ENCODE measurements around the gene UGT2B11.
"Not testable (repeated sequence)": the region's sequence is repeated elsewhere in the genome, so short reads cannot be mapped to it uniquely, and the experiment has no call there.

Gene UGT2B11

DNA sequence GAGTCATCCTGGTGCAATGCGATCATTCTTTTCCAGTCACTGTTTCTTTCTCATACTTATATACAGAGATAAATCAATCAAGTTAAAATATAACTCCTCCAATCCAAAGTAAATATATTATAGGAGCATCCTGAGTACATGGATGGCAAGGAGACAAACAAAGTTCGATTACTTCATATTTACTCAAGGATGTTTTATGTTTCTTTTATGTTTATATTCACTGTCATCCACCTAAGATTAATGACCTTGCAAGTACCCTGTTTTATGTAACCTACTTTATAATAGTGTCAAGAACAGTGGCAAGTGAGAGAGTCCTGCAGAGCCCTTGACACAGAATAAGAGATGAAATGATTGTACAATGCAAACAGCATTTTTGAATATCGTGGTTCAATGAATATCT lies at the start of gene UGT2B11:
TSS of gene UGT2B11 (minus strand) at position 33 of the 400 bp plus-strand sequence. CDS start at position 7, 26 bp downstream.
- no peak for DNase-seq (ENCODE audit: low read depth)

DNA sequence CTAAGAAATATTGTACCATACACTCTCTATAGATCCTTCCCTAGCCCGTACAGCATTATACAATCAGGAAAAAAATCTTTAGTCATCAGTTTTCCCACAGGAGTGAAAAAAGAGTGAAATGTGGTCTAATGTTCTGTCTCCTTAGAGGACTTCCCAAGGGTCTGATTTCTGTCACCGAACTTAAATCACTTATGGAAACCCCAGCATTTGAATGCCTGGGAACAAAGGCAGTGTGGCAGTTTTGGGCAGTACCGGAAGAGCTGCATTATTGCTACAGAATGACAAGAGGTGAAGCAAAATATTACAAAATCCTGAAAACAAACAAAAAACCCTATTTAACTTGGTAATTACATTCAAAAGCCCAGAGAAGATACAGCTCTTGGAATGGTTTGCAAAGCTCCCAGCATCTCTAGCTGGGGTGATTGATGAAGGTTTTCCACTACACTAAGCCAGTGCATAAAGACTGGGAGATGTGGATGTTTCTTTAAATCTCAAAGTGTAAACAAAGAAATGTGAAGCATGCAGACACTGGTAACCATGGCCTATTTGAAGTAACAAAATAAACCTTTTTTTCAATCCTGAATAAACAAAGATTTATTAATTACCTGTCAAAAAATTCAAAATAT lies 38.7 kb upstream of the UGT2B11 start:
- not testable (repeated sequence) for DNase-seq (ENCODE audit: low read depth)

DNA sequence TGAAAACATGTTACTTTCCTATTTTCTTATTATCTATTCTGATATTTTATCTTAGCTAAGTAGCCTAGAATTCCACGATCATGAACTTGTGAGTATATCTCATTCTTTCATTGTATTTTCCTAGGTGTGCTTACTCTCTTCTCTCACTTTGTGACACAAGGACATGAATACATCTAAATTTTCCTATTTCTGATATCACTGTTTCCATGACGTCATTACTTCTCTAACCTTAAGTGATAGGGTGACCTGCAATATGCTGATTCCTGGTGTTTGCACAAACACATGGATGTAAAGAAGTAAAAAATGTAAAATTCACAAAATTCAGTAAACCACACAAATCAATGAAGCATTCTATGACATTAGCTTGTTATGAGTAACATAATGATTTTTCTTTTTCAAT lies 36.3 kb upstream of the UGT2B11 start:
- DNase-seq (ENCODE audit: low read depth), result not testable (repeated sequence)

DNA sequence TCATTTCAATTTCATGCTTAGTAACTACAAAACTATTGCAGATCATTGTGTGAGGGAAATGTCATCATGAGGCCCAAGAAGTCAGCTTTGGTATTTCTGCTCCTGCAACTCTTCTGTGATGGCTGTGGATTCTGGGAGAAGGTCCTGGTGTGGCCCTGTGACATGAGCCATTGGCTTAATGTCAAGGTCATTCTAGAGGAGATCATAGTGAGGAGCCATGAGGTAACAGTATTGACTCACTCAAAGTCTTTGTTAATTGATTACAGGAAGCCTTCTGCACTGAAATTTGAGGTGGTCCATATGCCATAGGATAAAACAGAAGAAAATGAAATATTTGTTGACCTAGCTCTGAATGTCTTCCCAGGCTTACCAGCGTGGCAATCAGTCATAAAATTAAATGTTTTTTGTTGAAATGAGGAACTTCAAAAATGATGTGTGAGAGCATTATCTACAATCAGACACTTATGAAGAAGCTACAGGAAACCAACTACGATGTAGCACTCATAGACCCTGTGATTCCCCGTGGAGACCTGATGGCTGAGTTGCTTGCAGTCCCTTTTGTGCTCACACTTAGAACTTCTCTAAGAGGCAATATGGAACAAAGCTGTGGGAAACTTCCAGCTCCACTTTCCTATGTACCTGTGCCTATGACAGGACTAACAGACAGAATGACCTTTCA lies 28.2 kb upstream of the UGT2B11 start:
- not testable (repeated sequence) for DNase-seq (ENCODE audit: low read depth)

DNA sequence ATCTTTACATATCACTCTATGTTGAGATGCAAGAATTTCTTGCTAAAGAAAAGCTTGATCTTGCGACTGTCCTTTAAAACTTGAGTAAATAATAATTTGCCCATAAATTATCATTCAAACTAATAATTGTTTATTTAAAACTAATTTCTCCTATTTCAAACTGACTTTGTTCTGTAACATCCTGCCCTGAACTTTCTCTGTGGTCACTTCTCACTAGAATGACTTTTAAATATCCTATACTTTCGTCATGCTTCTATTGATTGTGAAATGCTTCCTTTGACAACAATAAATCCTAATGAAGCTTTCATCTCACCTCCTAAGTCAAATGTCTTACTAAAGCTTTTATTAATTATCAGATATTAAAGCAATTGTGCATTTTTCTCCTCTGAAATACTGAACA lies 27.2 kb upstream of the UGT2B11 start:
- not testable (repeated sequence) for DNase-seq (ENCODE audit: low read depth)

DNA sequence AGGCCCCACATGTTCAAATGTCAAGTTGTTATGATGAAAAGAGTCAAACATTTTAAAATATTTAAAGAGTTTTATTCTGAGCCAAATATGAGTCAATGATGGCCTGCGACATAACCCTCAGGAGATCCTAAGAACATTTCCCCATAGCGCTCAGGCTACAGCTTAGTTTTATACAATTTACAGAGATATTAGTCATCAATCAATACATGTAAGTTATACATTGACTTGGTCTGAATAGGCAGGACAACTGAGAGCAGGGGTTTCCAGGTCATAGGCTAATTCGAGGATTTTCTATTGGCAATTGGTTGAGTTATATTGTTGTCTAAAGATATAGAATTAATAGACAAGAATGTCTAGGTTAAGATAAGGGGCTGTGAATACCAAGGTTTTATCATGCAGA lies 26.2 kb upstream of the UGT2B11 start:
- DNase-seq (ENCODE audit: low read depth), result not testable (repeated sequence)

DNA sequence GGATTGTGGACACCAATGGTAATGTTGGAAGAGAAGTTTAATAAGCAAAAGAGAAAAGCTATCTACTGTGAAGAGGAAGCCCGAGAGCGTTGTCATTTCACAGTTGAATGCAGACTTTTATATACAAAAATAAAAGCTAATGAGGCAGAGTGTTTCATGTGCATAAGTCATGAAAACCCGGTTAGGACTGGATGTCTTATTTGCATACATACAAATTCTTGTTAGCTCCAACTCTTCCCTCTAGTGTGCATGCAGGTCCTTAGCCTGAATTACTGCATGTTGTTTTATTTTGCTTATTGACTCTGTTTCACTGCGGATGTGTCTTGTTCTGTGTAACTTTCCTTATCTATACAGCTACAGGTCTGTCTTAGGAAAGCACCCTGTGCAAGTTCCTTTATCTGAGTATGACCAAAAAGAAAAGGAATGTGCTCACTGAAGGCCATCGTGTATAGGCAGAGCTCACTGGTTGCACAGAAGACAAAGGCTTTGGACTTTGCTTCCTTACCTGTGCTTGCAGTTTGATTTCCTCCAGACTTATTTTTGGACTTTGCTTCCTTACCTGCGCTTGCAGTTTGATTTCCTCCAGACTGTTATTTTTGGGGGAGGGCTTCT lies 25.1 kb upstream of the UGT2B11 start:
- DNase-seq (ENCODE audit: low read depth), result no peak

DNA sequence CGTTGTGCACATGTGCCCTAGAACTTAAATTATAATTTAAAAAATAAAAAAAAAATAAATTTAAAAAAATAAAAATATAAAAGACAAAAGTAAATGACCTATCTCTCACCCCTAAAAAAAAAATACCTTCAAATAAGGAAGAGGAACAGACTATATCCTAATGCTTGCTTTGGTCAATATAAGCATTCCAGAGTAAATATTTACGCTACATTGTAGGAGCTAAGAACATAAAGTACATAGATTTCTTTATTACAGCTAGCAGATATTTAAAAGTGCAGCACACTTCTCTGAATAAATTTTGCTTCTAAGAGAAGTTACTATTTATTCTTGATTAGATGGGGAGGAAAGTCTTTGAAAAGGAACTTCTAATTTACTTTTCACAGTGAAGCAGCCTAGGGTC lies 24.5 kb upstream of the UGT2B11 start:
- no peak for DNase-seq (ENCODE audit: low read depth)

DNA sequence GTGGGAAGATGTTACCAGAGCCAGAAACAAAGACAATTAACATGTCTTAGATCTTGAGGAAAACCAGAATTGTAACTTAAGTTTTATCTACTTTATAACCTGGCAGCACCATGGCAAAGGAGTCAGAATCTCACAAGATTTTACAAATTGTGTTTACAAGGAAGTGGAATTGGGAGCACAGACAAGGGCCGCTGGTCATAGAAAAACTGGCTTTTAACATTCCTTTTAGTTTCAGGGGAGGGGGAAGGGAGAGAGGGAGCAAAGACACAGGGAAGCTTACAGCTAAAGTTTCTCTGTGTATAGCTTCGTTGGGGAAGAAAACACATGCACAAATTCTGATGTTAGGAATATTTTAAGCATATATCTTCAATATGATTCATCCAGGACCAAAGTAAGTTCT lies 10.3 kb upstream of the UGT2B11 start:
- DNase-seq (ENCODE audit: low read depth), result no peak

DNA sequence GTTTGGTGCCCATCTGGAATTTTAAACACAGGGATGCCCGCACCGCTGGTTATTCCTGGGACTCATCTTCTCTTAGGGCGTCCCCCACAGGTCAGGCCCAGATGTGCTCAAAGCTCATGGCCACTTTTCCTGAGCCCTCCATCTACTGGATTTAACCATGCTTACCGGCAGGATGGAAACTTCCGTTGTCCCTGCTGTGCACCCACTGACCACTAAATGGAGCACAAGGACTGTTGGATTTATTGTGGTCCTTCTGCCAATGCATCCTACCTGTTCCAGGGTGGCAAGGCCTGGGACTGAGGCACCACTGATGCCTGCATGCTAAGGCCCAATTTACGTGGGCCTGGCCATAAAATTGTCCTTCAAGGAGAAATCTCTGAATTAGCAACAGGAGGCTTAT lies 8.7 kb upstream of the UGT2B11 start:
- not testable (repeated sequence) for DNase-seq (ENCODE audit: low read depth)

DNA sequence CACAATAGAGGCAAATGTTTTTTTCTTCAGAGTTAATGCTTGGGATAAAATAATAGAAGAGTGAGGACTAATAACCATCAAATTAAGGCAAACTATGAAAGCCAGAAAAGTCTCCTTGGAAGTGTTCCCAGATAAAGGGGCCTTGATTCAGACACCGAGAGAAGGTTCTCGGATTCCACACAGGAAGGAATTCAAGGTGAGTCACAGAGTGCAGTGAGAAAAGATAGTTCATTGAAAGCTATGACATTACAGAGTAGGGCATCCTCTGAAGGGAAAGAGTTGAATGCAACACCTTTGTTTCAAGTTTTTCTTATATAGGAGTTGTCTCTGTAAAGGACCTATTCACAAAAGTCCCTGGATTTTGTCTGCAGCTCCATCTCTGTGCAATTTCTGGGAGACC lies 3.9 kb upstream of the UGT2B11 start:
- DNase-seq (ENCODE audit: low read depth), result not testable (repeated sequence)

DNA sequence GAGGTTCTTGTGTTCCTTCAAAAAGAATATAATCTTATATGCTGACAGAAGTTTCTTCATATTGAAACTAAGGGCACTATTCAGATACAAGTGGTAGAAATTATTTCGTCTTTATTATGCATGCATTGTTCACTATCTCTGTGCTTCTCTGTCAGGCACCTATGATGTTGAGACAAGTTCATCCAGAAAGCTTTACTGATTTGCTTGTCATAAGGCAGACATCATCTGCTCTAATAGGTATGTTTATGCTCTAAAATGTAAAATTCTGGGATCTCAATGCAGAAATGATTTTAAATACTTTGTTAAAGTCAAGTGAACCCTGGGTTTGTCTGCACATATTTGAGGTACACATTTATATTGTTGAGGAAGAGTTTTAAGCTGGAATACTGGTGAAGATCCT lies 3.6 kb downstream of the UGT2B11 start:
- DNase-seq (ENCODE audit: low read depth), result no peak

DNA sequence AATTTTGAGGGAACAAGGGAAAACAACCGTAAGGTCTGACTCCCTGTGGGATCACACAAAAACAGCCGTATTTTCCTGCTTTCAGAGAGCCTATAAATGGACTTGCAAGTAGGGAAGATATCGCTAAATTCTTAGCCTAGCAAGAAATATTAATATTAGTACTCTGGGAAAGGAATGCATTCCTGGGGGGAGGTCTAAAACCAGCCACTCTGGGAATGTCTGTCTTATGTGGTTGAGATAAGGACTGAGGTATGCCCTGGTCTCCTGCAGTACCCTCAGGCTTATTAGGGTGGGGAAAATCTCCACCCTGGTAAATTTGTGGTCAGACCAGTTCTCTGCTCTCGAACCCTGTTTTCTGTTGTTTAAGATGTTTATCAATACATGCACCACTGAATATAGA lies 16.0 kb downstream of the UGT2B11 start:
- not testable (repeated sequence) for DNase-seq (ENCODE audit: low read depth)

DNA sequence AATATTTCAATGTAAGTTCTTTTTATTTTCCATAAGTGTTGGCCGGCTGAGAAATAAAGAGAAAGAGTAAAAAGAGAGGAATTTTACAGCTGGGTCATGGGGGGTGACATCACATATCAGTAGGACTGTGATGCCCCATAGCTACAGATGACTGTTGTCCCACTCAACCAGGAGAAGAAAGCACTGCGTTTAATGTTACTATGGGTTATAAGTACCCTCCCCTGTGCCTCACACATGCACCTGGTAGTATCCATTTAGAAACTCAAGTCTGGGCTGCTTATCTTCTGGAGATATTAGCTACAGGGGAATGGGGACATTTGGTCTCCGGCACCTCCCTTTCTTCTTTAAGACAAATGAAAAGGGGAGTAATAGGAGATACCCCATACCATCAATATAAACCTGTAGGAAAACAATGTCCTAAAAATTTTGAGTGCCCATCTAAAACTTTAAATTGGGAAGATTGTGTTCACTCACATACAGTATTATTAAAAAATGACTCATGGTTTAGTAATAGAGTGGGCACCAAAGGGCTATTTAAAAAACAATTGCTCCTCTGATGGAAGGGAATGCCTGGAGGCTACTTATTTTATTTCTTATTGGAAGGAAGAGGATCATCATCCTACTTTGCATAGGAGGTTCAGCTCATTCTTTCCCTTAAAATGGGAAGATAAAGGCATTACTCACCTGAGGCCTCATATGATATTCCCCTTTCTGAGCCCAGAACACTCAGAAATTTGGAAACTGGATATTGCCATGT lies 18.2 kb downstream of the UGT2B11 start:
- DNase-seq (ENCODE audit: low read depth), result no peak

DNA sequence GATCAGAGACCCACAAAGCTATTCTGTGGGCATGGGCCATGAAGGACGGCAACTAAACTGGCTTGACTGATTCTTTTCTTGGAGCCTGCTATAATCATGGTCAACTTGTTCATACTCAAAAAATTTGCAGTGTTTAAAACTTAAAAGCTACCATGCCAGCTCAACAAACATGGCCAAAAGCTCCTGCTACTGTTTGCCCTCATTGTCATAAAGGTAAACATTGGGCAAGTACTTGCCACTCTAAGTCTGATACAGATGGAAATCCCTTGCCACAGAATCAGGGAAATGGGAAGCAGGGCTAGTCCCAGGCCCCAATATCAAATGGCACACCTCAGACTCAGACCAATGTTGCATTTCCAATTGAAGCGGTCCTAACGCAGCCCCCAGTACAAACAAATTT lies 20.4 kb downstream of the UGT2B11 start:
- DNase-seq (ENCODE audit: low read depth), result no peak

DNA sequence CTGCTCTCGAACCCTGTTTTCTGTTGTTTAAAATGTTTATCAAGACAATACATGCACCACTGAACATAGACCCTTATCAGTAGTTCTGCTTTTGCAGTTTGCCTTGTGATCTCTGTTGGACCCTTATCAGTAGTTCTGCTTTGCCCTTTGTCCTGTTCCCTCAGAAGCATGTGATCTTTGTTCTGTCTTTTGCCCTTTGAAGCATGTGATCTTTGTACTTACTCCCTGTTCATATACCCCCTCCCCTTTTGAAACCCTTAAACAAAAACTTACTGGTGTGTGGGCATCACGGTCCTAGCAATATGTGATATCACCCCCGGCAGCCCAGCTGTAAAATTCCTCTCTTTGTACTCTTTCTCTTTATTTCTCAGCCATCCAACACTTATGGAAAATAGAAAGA lies 22.6 kb downstream of the UGT2B11 start:
- DNase-seq (ENCODE audit: low read depth), result not testable (repeated sequence)

DNA sequence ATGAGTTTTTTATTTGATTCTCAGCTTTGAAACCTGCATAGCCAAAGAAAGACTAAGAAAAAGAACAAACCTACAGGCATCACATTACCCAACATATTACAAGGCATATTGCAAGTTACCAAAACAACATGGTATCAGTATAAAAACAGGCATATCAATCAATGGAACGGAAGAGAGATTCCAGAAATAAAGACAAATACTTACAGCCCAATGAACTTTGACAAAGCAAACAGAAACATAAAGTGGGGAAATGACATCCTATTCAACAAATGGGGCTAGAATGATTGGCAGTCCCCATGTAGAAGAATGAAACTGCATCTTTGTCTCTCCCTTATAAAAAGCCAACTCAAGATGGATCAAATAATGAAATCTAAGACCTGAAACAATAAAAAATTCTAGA lies 23.9 kb downstream of the UGT2B11 start:
- DNase-seq (ENCODE audit: low read depth), result not testable (repeated sequence)

DNA sequence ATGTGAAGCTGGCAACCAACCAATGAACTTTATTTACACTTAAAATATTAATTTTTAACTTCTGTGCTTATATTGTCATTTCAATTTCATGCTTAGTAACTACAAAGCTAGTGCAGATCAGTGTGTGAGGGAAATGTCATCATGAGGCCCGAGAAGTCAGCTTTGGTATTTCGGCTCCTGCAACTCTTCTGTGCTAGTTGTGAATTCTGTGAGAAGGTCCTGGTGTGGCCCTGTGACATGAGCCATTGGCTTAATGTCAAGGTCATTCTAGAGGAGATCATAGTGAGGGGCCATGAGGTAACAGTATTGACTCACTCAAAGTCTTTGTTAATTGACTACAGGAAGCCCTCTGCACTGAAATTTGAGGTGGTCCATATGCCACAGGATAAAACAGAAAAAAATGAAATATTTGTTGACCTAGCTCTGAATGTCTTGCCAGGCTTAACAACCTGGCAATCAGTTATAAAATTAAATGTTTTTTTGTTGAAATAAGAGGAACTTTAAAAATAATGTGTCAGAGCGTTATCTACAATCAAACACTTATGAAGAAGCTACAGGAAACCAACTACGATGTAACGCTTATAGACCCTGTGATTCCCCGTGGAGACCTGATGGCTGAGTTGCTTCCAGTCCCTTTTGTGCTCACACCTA lies 32.9 kb downstream of the UGT2B11 start:
- not testable (repeated sequence) for DNase-seq (ENCODE audit: low read depth)

DNA sequence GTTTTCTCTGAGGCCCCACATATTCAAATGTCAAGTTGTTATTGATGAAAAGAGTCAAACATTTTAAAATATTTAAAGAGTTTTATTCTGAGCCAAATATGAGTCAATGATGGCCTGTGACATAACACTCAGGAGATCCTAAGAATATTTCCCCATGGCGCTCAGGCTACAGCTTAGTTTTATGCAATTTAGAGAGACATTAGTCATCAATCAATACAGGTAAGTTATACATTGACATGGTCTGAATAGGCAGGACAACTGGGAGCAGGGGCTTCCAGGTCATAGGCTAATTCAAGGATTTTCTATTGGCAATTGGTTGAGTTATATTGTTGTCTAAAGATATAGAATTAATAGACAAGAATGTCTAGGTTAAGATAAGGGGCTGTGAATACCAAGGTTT lies 34.7 kb downstream of the UGT2B11 start:
- DNase-seq (ENCODE audit: low read depth), result not testable (repeated sequence)

DNA sequence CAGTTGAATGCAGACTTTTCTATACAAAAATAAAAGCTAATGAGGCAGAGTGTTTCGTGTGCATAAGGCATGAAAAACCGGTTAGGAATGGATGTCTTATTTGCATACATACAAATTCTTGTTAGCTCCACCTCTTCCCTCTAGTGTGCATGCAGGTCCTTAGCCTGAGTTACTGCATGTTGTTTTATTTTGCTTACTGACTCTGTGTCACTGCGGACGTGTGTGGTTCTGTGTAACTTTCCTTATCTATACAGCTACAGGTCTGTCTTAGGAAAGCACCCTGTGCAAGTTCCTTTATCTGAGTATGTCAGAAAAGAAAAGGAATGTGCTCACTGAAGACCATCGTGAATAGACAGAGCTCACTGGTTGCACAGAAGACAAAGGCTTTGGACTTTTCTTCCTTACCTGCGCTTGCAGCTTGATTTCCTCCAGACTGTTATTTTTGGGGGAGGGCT lies 35.8 kb downstream of the UGT2B11 start:
- not testable (repeated sequence) for DNase-seq (ENCODE audit: low read depth)

DNA sequence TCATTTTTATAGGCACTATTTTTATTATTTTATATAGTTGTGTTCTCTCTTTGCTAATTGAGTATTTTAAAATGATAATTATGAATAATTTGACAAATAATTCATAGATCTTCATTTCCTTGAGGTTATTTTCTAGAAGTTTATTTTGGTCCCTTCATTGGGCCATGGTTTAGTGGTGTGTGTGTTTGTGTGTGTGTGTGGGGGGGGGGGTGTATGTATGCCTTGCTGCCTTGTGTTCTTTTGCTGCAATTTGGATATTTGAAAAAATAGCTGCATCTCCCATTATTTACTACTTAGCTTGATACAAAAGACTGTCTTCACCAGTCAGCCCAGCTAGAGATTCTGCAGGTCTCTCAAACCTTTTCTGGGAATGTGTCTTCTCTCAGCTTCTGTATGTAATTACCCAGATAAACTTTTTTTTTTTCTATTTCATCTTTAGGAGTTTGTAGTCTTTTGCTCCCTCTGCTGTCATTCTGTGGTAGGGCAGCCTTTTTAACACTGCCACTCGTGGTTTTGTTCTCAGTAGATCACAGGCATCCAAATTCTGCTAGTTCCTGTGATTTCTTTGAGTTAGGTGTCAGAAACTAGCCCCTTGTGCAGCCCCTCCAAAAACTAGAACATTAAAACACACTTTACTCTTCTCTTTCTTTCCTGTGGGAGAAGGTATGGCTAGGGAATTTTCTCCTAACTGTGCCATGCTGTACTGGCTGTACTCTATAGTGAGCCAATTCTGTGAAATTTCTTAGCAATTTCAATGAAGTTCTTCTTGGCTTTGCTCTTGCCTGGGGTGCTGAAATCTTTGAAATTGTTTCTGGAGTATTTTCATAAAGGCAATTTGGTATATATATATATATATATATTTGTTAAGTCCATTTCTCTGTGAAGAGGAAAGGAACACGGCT lies 44.1 kb downstream of the UGT2B11 start:
- DNase-seq (ENCODE audit: low read depth), result peak; percentile 1
